Measurements from ENCODE around the gene TMEM244.
"Not testable (repeated sequence)": the region's sequence is repeated elsewhere in the genome, so short reads cannot be mapped to it uniquely, and the experiment has no call there.

The TMEM244 gene

DNA sequence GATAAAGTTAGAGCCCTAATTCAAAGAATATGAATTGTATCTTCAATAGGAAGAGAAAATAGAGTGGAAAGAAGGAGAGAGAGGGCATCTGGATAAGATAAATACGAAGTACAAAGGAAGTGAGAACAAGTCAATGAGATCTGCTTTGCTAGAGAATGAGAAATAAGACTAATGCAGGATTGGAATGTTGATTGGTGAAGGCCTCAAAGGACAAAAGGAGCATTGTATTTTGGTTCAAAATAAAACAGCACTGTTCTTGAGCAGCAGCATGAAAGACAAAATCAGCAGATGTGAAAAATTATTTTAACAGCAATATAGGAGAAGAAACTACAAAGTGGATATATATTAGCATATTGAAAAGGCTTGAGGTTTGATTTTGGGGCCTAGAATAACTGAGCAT lies 5.1 kb upstream of the TMEM244 start:
- DNase-seq, result no peak

DNA sequence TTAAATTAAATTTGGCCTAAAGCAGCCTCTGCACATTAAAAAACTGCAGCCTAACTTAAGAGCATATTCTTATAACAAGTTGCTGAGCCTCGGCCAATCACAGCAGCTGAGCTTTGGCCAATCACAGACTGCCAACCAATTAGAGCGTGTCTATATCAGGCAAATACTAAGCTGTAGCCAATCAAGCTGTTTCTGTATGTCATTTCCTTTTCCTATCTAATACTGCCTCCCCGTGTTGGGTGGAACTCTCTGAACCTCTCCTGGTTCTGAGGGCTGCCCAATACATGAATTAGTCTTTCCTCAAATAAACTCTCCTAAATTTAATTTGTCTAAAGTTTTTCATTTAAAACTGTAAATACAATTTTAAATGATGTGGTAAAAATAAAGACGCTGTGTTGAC lies 3.9 kb upstream of the TMEM244 start:
- DNase-seq, result no peak

DNA sequence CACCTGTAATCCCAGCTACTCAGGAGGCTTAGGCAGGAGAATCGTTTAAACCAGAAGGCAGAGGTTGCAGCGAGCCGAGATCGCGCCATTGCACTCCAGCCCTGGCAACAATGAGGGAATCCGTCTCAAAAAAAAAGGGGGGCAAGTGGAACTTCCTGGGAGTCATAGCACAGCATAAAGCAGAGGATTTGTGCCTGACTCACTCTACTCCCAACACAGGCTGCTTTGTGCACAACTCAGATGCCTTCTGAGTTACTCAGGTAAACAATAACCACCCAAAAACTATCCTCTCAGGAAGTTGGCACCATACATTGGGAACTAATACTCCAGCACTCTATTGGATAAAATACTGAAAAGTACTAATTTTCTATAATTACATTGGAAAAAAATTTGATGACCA lies 2.5 kb upstream of the TMEM244 start:
- no peak for DNase-seq

DNA sequence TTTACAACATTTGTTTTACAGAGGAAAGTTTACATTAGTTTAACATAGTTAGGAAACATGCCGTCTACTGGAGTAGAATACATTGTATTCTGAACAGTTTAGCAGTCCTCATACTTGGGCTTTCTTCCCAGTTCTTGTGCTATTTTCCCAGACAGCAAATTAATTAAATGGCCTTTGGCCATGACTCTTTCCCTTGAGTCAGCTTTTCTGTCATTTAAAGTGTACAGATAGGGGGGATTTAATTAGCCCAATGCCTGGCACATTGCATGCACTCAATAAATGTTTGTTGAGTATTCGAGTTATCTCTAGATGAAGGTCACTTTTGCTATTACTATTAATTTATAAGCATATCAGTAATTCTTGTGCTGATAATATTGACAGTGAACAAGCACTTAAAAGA lies 1.6 kb downstream of the TMEM244 start:
- no peak for DNase-seq

DNA sequence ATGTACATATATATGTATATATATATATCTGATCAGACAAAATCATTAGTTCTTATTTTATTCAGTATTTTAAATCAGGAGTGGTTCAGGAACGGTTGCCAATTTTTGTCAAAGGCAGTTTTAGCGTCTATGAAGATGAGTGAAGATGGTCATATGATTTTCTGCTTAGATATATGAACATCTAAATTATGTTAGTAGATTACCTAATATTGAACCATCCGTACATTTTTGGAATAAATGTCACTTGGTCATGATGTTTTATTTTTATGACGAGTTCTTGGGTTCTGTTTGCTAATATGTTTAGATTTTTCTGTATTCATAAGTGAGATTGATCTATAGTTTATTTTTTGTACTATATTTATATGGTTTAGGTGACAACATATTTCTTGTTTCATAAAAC lies 3.3 kb downstream of the TMEM244 start:
- DNase-seq, result no peak

DNA sequence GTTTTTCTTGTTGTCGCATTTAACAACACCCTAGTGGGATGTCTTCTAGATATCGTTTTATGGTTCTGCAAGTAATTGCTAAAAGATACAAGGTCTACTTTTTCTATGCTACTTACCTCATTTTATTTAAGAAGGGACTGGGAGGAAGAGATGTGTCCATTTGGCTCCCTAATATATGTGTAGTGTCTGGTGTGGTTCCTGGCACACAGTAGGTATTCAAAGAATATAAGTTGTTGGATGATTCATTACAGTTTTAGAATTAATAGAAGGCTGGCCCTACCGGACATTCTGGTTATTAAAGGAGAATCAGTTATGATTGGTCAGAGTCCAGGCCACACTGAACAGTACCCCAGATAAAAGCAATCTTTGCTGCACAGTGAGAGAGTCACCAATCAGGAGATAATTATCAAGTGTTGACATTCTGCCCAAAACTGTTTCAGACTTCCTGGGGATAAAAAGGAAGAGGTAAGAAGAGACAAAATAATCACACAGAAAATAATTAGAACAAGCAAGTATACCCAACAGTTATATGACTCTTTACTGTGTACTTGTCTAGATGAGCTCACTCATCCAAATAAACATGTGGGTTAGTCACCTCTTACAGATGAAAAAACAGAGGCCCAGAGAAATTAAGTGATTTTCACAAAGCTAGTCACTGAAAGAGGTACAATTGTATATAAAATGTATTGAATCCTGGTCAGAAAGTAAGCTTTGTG lies 7.0 kb downstream of the TMEM244 start:
- DNase-seq, result no peak

DNA sequence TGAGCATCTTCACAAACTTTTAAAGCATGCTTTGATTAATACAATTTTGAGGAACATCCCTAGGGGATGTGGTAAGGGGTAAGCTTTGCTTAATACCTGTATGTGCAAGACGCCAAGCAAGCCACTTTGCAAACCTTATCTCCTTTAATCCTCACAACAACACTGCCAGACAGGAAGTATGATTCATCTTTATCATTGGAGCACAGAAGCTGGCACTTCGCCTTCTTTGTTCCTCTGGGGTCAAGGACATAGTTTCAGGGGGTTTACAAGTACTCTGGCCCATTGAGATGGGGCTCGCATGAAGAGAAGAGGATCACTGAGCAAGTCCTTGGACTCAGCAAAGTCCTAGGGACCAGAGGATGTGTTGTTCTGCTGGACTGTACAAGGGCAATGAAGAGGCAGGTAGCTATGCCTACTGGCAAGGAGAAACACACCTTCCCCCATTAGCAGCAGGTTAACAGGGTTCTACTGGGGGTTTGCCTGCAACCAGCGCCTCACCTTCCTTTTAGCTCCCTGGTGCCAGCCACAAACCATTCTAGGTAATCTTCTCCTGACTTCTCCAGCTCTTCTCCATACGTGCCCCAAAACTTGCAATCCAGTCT lies 8.8 kb downstream of the TMEM244 start:
- DNase-seq, result no peak

DNA sequence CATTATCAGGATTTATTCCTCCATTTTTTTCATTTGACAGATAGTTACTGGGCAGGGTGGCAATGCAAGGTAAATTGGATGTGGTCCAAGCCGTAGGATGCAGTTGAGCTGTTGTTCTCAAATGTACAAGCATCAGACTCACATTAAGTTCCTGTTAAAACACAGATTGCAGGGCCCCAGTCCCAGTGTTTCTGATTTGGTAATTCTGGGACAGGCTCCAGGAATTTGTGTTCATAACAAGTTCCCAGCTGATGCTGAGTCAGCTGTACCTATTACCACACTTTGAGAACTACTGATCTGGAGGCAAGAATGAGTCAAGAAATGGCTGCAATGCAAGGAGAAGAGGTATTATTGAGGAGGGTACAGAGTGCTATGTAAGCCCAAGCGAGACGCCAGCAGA lies 11.7 kb downstream of the TMEM244 start:
- no peak for DNase-seq

DNA sequence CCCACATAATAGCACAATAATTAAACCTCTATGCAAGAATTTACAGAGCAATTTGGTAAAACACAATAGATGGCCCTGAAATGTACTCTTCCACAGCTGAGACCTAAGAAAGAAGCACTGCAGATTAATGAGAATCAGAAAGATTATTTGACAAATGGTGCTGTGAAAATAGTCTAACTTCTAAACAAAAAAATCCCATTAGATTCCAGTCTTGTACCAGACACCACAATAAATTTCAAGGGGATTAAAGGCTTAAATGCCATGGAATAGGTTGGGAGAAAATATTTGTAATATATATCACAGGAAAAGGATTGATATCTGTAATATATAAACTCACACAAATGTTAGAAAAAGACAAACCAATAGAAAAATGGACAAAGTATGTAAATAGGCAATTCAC lies 14.4 kb downstream of the TMEM244 start:
- DNase-seq, result no peak

DNA sequence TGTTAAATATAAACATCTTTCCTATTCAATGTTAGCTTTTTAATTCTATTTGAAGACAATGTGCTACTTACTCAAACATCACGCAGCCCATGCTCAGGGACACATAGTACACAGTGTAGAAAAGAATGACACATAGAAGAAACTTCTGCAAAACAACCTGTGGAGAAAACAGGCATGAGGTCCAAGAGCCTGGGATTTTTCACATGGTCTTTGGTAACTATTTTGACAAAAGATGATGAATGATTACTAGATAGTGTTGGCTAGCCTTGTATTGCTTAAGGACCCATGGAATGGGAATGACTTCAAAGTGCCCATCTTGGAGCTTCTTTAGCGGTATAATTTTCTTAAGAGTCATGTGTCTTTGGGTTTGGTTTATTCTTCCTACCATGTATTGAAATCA lies 15.4 kb downstream of the TMEM244 start:
- no peak for DNase-seq

DNA sequence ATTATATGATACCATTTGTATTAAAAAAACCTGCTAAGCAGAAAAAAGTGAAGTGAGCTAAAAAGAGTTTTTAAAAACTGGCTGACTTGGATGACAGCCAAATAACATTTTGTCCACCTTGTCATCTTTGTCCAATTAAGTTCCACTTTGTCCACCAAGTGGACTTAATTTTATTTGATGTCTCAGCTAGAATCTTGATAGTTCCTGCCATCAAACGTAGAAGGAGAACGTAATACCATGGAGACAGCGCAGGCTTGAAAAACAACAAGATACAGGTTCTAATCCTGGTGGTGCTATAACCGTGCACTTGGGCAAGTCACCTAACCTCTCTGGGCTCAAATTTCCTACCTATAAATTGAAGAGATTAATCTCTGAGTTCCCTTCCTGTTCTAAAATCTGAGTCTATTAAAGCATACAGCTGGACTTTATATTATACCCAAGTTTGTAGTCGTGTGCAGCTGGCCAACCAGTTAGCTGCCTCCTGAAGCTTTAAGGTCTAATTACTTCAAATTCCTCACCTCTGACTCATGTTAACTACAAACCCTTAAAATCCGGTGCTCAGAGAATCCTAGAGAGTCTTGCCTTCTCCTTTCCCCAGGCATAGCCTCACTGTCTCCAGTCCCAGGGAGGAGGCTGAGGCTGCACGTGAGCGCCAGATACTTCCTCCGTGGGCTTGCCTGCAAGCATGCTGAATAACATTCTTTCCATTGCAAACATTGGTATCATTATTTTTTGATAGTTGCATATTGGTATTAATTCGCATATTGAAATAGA lies 16.8 kb downstream of the TMEM244 start:
- no peak for DNase-seq

DNA sequence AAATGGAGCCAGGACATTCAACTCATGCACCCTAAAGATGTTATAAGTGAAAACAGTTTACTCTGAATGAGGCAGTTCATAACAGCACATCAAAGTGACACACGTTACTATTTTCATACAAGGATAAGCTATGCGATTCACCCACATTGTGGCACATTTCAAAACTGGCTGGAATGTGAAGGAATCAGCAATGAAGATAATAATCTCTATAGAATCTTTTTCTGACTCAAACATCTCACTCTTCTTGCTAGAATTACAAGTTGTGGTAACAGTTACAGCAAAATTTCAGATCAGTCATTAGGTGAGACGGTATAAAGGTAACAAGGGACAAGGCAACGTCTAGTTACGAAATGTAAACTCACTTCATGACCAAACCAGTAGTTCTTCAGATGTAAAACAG lies 17.5 kb downstream of the TMEM244 start:
- no peak for DNase-seq

DNA sequence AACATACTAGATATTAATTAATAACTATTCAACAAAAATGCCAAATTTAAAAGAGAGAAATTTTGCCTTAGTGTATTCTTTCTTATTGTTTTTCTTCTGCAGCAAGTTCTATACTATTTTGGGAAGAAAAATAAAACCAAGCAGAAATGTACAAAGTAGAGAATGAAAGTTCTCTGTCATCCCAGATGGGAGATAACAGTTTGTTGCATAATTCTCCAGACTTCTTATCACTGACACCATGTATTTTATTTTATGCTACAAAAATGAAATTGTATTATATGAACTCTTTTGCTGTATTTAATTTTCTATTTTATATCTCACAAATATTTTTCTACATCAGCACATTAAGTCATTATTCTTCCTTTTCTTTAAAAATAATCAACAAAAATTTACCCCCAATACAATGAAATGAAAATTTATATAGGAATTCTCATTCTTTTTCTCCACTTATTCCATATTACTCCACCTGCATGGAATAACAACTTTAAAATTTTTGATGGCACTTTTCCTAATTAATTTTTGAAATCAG lies 18.2 kb downstream of the TMEM244 start:
- DNase-seq, result no peak

DNA sequence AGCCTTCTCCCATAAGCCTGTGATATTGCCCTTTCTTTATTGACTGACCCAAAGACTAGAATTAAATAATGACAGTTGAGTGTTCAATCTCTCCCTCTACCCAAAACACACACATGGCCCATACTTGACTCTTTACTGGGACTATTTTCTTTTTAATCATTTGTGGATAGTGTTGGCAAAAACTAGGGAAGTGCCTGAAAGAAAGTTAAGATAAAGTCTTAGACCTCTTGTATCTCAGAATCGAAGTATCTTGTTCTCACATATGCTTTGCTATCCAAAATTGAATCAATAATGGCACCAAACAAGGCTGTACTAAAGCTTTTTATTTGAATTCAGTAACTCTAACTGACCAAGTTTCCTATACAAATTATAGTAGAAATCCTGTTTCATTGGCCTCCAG lies 19.0 kb downstream of the TMEM244 start:
- DNase-seq, result no peak

DNA sequence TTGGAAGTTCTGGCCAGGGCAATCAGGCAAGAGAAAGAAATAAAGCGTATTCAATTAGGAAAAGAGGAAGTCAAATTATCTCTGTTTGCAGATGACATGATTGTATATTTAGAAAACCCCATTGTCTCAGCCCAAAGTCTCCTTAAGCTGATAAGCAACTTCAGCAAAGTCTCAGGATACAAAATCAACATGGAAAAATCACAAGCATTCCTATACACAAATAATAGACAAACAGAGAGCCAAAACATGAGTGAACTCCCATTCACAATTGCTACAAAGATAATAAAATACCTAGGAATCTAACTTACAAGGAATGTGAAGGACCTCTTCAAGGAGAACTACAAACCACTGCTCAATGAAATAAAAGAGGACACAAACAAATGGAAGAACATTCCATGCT lies 21.6 kb downstream of the TMEM244 start:
- DNase-seq, result not testable (repeated sequence)

DNA sequence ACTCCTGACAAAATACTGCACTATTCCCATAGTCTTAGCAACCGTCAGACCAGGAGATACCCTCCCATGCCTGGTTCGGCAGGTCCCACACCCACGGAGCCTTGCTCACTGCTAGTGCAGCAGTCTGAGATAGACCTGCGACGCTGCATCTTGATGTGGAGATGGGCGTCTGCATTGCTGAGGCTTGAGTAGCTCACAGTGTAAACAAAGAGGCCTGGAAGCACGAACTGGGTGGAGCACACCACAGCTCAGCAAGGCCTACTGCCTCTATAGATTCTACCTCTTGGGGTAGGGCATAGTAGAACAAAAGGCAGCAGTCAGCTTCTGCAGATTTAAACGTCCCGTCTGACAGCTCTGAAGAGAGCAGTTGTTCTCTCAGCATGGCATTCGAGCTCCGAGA lies 25.4 kb downstream of the TMEM244 start:
- DNase-seq, result no peak

DNA sequence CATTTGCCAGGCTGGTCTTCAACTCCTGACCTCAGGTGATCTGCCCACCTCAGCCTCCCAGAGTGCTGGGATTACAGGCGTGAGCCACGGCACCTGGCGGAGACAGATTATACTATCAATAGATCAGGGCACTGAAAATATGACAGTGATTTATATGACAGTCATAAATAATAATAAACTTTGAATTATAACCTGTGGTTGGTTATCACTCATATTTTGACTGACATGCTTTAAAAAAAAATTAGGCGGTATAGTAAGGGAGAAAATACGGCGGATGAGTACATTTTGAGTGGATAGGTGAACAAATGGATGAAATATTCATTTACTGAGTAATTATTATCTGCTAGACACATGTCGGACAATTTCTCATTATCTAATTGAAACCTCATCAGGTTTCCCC lies 28.8 kb downstream of the TMEM244 start:
- no peak for DNase-seq

DNA sequence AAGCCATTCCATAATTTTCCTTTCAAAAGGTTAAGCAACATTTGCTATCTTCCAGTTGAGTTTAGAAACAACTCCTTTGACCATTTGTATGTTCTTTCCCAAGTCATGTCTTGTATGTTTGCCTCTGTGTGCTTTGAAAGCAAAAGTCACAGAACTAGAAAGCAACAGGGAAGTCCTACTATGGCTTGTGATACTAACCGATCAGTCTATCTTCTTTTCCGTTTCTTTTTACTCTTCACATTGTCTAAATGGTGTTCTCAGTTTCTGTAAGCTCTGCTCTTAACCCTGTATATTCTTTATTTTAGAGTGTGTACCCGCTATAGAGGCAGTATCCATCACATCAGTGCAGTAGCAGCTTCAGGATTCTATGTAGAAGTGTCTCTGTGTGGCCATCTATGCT lies 32.9 kb downstream of the TMEM244 start:
- no peak for DNase-seq

DNA sequence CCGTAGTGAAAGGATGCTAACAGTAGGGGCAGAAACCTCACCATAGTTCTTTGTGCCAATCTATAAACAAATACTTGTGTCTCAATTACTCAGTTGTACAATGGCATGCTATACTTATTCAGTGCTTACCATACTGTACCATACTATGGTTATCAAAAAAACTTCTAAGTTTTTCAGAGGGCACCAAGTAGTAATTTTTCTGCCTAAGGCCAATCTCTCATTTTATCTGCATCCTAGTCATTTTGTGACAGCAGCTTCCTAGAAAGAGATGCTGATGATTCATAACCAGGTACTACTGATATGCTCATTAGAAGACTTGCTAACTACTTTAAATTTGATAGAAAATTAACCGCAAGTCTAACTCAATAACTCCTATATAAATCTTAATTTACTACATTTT lies 42.9 kb downstream of the TMEM244 start:
- no peak for DNase-seq

DNA sequence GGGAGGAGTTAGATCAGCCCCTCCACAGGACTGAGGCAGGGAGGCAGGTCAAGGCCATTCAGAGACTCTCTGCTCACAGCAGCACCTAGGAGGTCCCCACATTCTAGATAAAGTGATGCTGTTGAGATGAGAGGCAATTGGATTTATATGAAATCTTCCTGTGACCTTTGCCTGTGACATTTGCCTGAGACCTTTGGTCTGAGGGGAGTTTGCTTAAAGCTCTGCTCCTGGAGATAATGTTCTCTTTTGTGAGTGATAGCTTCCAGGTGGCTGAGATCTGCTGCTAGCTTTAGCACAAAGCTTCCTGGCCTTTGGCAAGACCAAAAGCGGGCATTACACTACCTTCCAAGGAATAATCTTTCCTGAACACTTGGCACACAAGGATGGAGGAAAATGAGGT lies 43.3 kb downstream of the TMEM244 start:
- DNase-seq, result no peak

DNA sequence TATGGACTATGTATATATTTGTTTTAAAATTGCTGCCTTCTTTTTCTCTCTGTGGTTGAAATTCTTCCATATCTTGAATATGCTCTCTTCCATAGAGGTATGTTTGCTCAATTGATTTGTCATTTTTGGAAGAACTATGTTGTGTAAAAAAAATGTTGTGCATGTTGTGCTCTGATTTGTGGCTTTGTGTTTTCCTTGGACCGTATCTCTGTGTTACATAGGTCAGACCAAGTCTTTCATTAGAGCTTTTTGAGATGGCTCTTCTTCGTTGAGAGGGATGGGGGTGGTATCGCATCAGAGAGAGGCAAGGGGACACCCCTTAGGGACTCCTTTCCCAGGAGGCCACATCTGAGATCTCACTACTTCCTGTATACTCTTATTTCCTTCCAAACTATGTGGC lies 43.8 kb downstream of the TMEM244 start:
- no peak for DNase-seq

DNA sequence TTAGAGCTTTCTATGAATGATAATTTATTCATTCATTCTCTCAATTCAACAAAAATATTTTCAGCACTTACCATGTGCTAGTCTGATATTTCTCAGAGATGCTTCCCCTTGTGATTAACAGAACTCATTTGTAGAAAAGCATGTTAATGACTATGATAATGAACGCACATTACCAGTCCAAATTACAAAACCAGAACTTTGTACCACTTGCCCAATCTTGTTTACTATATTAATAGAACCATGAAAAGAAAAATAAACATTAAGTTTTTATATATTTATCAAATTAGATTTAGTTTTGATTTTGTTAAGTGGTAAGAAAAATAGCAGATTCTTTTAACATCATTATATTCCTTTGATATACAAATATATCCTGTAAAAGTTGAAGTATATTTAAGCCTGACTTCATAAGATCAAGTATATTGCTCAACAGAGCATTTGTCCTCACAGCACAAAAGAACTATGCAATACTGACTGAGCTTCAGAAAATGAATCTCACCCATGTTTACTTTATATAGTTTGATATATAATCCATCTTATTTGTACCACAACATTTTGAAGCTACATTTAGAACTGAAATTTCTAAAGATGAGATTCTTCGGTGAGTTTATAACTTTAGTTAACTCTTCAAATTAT lies 48.9 kb downstream of the TMEM244 start:
- DNase-seq, result no peak

DNA sequence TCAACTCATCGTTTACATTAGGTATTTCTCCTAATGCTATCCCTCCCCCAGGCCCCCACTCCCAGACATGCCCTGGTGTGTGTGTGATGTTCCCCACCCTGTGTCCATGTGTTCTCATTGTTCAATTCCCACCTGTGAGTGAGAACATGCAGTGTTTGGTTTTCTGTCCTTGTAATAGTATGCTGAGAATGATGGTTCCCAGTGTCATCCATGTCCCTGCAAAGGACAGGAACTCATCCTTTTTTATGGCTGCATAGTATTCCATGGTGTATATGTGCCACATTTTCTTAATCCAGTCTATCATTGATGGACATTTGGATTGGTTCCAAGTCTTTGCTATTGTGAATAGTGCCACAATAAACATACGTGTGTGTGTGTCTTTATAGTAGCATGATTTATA lies 54.0 kb downstream of the TMEM244 start:
- DNase-seq, result not testable (repeated sequence)

DNA sequence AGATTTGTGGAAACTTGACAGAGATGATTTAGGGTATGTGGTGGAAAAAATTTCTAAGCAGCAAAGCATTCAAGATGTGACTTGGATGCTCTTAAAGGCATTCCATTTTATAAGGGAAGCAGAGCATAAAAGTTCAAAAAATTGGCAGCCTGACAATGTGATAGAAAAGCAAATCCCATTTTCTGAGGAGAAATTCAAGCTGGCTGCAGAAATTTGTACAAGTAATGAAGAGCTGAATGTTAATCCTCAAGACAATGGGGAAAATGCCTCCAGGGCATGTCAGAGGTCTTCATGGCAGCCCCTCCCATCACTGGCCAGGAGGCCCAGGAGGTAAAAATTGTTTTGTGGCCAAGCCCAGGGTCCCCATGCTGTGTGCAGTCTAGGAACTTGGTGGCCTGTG lies 58.2 kb downstream of the TMEM244 start:
- not testable (repeated sequence) for DNase-seq

Measured in left hindlimb (tissue), 1 donor.